Lung (tissue), 12 donors: ENCODE data around the gene ZNF548. TPM values are rescaled to one million over a fixed set of nuclear protein-coding genes. Genes with fewer than 3 reads are reported as not detected.

ENCODE experiments used
- ATAC-seq: fragments of 200-7000 bp; cut with Tn5 transposase; one replicate; pipeline ENCODE4 v1.9.1; 2020; ENCODE audit warnings: moderate number of reproducible peaks; ENCODE audit not compliant: insufficient read depth, low FRiP score
- DNase-seq, 3 donors: peaks; one replicate each; pipeline ENCODE4 v3.0.0-alpha.2; 2013 to 2017
- H3K27ac ChIP-seq, 2 donors: one replicate each; pipeline ENCODE4 v1.5.1; 2013; ENCODE audit warnings: mild to moderate bottlenecking in 2 of 2, moderate library complexity in 2 of 2, control low read depth in 1 of 2, inconsistent platforms in 1 of 2, low read depth in 1 of 2, low read length in 1 of 2
- H3K27me3 ChIP-seq, 3 donors: one replicate each; pipeline ENCODE4 v1.5.1; 2013; ENCODE audit warnings: low read length in 2 of 3; ENCODE audit not compliant: control insufficient read depth in 3 of 3, insufficient read depth in 3 of 3
- H3K36me3 ChIP-seq, 4 donors: one replicate each; pipeline ENCODE4 v1.5.1; 2013; ENCODE audit warnings: low read length in 4 of 4, mild to moderate bottlenecking in 1 of 4, moderate library complexity in 1 of 4; ENCODE audit not compliant: control insufficient read depth in 4 of 4, insufficient read depth in 4 of 4
- H3K4me1 ChIP-seq, 5 donors: one replicate each; pipeline ENCODE4 v1.5.1; 2013; ENCODE audit warnings: low read length in 5 of 5, mild to moderate bottlenecking in 2 of 5, moderate library complexity in 1 of 5; ENCODE audit not compliant: control insufficient read depth in 5 of 5, insufficient read depth in 5 of 5
- H3K4me3 ChIP-seq: one replicate; pipeline ENCODE4 v1.5.1; 2013; ENCODE audit warnings: mild to moderate bottlenecking, control low read depth, moderate library complexity
- H3K9ac ChIP-seq, 2 donors: one replicate each; pipeline ENCODE4 v1.5.1; 2013; ENCODE audit warnings: low read length in 2 of 2, control low read depth in 1 of 2; ENCODE audit not compliant: insufficient read depth in 1 of 2
- H3K9me3 ChIP-seq, 4 donors: one replicate each; pipeline ENCODE4 v1.5.1; 2013; ENCODE audit warnings: low read length in 3 of 4, mild to moderate bottlenecking in 1 of 4, moderate library complexity in 1 of 4; ENCODE audit not compliant: control insufficient read depth in 4 of 4, insufficient read depth in 3 of 4
- WGBS, 2 donors: extraction: QIAGEN DNeasy Blood & Tissue Kit; methylation state at CpG; one replicate each; pipeline ENCODE4 v1.1.7; 2013; 5-methylcytosine and 5-hydroxymethylcytosine counted together
- polyA plus RNA-seq, 2 donors: library from polyadenylated mRNA; stranded (reverse); fragments of 200-250 nt; gene quantifications; one replicate each; pipeline ENCODE4 v1.2.1, GENCODE V29; 2013
- total RNA-seq, 2 donors: library from RNA; depleted of rRNA in 1 of 2; stranded (reverse); fragments of >200 nt in 1 of 2; gene quantifications; one replicate each; pipeline ENCODE4 v1.2.1, GENCODE V29; 2014 to 2021
- TF ChIP-seq, protein P1 (sequence below): IDR thresholded peaks from 2 replicates; pipeline ENCODE4 v1.5.1; 2012; ENCODE audit warnings: mild to moderate bottlenecking; ENCODE audit errors: control extremely low read depth, extremely low read depth
- donor health status: control.
- donor health status: control.
- donor health status: Bipolar disorder and iron deficiency.
- donor health status: healthy.
- donor health status: DM: yes; HTN: yes; CAD: no.

ZNF548 gene
- total and polyA plus RNA-seq, 4 donors, result 5.6 to 35.7 (median 10.9) TPM

DNA sequence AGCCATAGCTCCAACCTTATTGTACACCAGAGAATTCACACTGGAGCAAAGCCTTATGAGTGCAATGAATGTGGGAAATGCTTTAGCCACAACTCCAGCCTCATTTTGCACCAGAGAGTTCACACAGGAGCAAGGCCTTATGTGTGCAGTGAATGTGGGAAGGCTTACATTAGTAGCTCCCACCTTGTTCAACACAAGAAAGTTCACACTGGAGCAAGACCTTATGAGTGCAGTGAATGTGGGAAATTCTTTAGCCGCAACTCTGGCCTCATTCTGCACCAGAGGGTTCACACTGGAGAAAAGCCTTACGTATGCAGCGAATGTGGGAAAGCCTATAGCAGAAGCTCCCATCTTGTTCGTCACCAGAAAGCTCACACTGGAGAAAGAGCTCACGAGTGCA, 32.2 kb upstream of the ZNF548 start:
- Histone ChIP-seq H3K9me3 (peaks cover 0 to 52% (median 0%) of the 10 kb centered on the region in 4 donors), H3K4me1 (peaks cover 3 to 9% (median 5%) of the 10 kb centered on the region in 5 donors), H3K9ac (no peak overlapping the region), H3K27me3 (no peaks in the 10 kb centered on the region), H3K27ac (no peak overlapping the region), H3K4me3 (no peak overlapping the region), H3K36me3 (peaks cover 23 to 53% (median 38%) of the 10 kb centered on the region in 4 donors)
- no peak for ATAC-seq
- TF ChIP-seq, protein P1, sequence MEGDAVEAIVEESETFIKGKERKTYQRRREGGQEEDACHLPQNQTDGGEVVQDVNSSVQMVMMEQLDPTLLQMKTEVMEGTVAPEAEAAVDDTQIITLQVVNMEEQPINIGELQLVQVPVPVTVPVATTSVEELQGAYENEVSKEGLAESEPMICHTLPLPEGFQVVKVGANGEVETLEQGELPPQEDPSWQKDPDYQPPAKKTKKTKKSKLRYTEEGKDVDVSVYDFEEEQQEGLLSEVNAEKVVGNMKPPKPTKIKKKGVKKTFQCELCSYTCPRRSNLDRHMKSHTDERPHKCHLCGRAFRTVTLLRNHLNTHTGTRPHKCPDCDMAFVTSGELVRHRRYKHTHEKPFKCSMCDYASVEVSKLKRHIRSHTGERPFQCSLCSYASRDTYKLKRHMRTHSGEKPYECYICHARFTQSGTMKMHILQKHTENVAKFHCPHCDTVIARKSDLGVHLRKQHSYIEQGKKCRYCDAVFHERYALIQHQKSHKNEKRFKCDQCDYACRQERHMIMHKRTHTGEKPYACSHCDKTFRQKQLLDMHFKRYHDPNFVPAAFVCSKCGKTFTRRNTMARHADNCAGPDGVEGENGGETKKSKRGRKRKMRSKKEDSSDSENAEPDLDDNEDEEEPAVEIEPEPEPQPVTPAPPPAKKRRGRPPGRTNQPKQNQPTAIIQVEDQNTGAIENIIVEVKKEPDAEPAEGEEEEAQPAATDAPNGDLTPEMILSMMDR, result no peak
- 99% methylated on average over 5 of the region's 5 CpGs for WGBS, 2 donors
- DNase-seq, result no peak

DNA sequence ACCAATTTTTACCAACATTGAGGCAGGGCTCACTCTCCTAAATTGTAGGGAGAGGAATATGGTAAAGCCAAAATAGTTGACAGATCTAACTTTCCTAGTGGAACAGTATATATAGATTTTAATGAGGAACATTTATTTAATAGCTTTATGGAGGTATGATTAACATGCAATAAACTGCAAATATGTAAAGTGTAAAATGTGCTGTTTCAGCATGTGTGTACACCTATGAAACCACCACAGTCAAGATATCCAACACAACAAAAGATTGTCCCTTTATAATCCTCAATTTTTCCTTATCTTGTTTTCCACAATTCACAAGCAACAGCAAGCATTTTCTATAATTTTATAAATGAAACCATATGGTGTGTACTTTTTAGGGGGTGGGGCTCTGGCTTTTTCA, 30.4 kb upstream of the ZNF548 start:
- peaks cover 0 to 43% (median 0%) of the 10 kb centered on the region in 4 donors for H3K9me3 ChIP-seq

GRCh38 chr19:57362419-57362818, 27.2 kb upstream of the ZNF548 start:
- Histone ChIP-seq H3K36me3 (peaks cover 5 to 15% (median 12%) of the 10 kb centered on the region in 4 donors), H3K4me1 (peaks cover 0 to 7% (median 3%) of the 10 kb centered on the region in 5 donors), H3K4me3 (no peak overlapping the region), H3K27ac (peak overlapping the region; percentile 74 to 89), H3K27me3 (no peaks in the 10 kb centered on the region), H3K9ac (peak overlapping the region; percentile 85 to 89), H3K9me3 (peaks cover 0 to 23% (median 0%) of the 10 kb centered on the region in 4 donors)
- WGBS, 2 donors, result 72 to 76% methylated on average over 2 of the region's 2 CpGs
- ATAC-seq (no peak), DNase-seq (peak in 1 of 3 donors; percentile 9)
- TF ChIP-seq, protein P1, result no peak

More for the DNA sequence above, 30.4 kb upstream of the ZNF548 start:
- no peak for DNase-seq
- no peak for ATAC-seq
- Histone ChIP-seq H3K27me3 (no peaks in the 10 kb centered on the region), H3K9ac (no peak overlapping the region), H3K36me3 (peaks cover 23 to 45% (median 36%) of the 10 kb centered on the region in 4 donors), H3K27ac (no peak overlapping the region), H3K4me3 (no peak overlapping the region), H3K4me1 (peaks cover 0 to 6% (median 3%) of the 10 kb centered on the region in 5 donors)
- TF ChIP-seq, protein P1, result no peak
